Liver (tissue), 9 donors: Measurements from ENCODE around the gene ECE1. TPM values are rescaled to one million over a fixed set of nuclear protein-coding genes. Genes with fewer than 3 reads are reported as not detected.

Experiments
- DNase-seq: peaks from one replicate; pipeline ENCODE4 v3.0.0-alpha.2; 2017; ENCODE audit warnings: low spot score
- H3K27ac ChIP-seq, 2 donors: one replicate each; pipeline ENCODE4 v1.7.0; 2013; ENCODE audit warnings: inconsistent platforms in 2 of 2, low read length in 2 of 2, control low read depth in 1 of 2, low read depth in 1 of 2, mild to moderate bottlenecking in 1 of 2
- H3K27me3 ChIP-seq, 4 donors: one replicate each; pipeline versions ENCODE4 v1.6.1 to v1.7.0; 2013; ENCODE audit warnings: low read length in 3 of 4, inconsistent platforms in 1 of 4, mild to moderate bottlenecking in 1 of 4, moderate library complexity in 1 of 4; ENCODE audit not compliant: control insufficient read depth in 4 of 4, insufficient read depth in 4 of 4
- H3K36me3 ChIP-seq, 4 donors: one replicate each; pipeline versions ENCODE4 v1.6.1 to v1.7.0; 2013; ENCODE audit warnings: low read length in 3 of 4, mild to moderate bottlenecking in 3 of 4, low read depth in 1 of 4, moderate library complexity in 1 of 4; ENCODE audit not compliant: control insufficient read depth in 4 of 4, insufficient read depth in 3 of 4
- H3K4me1 ChIP-seq, 4 donors: one replicate each; pipeline versions ENCODE4 v1.6.1 to v1.7.0; 2013; ENCODE audit warnings: low read length in 3 of 4, mild to moderate bottlenecking in 3 of 4, moderate library complexity in 1 of 4; ENCODE audit not compliant: control insufficient read depth in 4 of 4, insufficient read depth in 4 of 4
- H3K4me3 ChIP-seq, 3 donors: one replicate each; pipeline versions ENCODE4 v1.6.1 to v1.7.0; 2013; ENCODE audit warnings: low read length in 3 of 3, control low read depth in 1 of 3, low read depth in 1 of 3, mild to moderate bottlenecking in 1 of 3
- H3K9ac ChIP-seq, 2 donors: one replicate each; pipeline ENCODE4 v1.7.0; 2013; ENCODE audit warnings: low read length in 2 of 2, mild to moderate bottlenecking in 2 of 2, moderate library complexity in 2 of 2, control low read depth in 1 of 2, low read depth in 1 of 2
- H3K9me3 ChIP-seq, 4 donors: one replicate each; pipeline versions ENCODE4 v1.6.1 to v1.7.0; 2013; ENCODE audit warnings: low read length in 3 of 4; ENCODE audit not compliant: control insufficient read depth in 4 of 4
- ATF3 ChIP-seq: IDR thresholded peaks from 2 replicates; pipeline ENCODE4 v1.6.1; 2016; ENCODE audit warnings: antibody characterized with exemption
- CTCF ChIP-seq: fragments of 150-350 bp; IDR thresholded peaks from 2 replicates; pipeline ENCODE4 v1.5.1; 2017; ENCODE audit warnings: improper control_type of control experiment, low read depth, low read length; ENCODE audit not compliant: missing input control
- EGR1 ChIP-seq, 2 donors: IDR thresholded peaks; 2 replicates each; pipeline ENCODE4 v1.6.1; 2016 to 2018; ENCODE audit warnings: antibody characterized with exemption in 2 of 2, low read depth in 2 of 2
- FOXA1 ChIP-seq: IDR thresholded peaks from 2 replicates; pipeline ENCODE4 v1.6.1; 2016; ENCODE audit warnings: antibody characterized with exemption
- FOXA2 ChIP-seq: IDR thresholded peaks from 2 replicates; pipeline ENCODE4 v1.6.1; 2016; ENCODE audit warnings: antibody characterized with exemption
- GABPA ChIP-seq, 2 donors: IDR thresholded peaks in 1 of 2; conservative IDR thresholded peaks in 1 of 2; 2 replicates each; pipeline ENCODE4 v1.6.1; 2016; ENCODE audit warnings: antibody characterized with exemption in 2 of 2, mild to moderate bottlenecking in 1 of 2, moderate library complexity in 1 of 2
- HNF4A ChIP-seq, 2 donors: conservative IDR thresholded peaks; 2 replicates each; pipeline ENCODE4 v1.6.1; 2016; ENCODE audit warnings: antibody characterized with exemption in 2 of 2, mild to moderate bottlenecking in 2 of 2
- HNF4G ChIP-seq: IDR thresholded peaks from 2 replicates; pipeline ENCODE4 v1.6.1; 2016; ENCODE audit warnings: antibody characterized with exemption
- JUND ChIP-seq, 2 donors: IDR thresholded peaks; 2 replicates each; pipeline ENCODE4 v1.6.1; 2016; ENCODE audit warnings: antibody characterized with exemption in 2 of 2
- MAX ChIP-seq: IDR thresholded peaks from 2 replicates; pipeline ENCODE4 v1.6.1; 2016; ENCODE audit warnings: antibody characterized with exemption
- NR2F2 ChIP-seq: IDR thresholded peaks from 2 replicates; pipeline ENCODE4 v1.6.1; 2016; ENCODE audit warnings: antibody characterized with exemption
- RAD21 ChIP-seq, 2 donors: IDR thresholded peaks; 2 replicates each; pipeline ENCODE4 v1.6.1; 2016; ENCODE audit warnings: antibody characterized with exemption in 2 of 2, mild to moderate bottlenecking in 2 of 2
- REST ChIP-seq: IDR thresholded peaks from 2 replicates; pipeline ENCODE4 v1.6.1; 2016; ENCODE audit warnings: antibody characterized with exemption, mild to moderate bottlenecking
- RXRA ChIP-seq, 2 donors: IDR thresholded peaks; 2 replicates each; pipeline ENCODE4 v1.6.1; 2017 to 2018; ENCODE audit warnings: antibody characterized with exemption in 2 of 2, mild to moderate bottlenecking in 1 of 2
- SP1 ChIP-seq: IDR thresholded peaks from 2 replicates; pipeline ENCODE4 v1.6.1; 2018; ENCODE audit warnings: antibody characterized with exemption, mild to moderate bottlenecking
- TAF1 ChIP-seq: conservative IDR thresholded peaks from 2 replicates; pipeline ENCODE4 v1.6.1; 2016; ENCODE audit warnings: antibody characterized with exemption, mild to moderate bottlenecking
- YY1 ChIP-seq: IDR thresholded peaks from 2 replicates; pipeline ENCODE4 v1.6.1; 2016; ENCODE audit warnings: antibody characterized with exemption, mild to moderate bottlenecking
- ZBTB33 ChIP-seq: IDR thresholded peaks from 2 replicates; pipeline ENCODE4 v1.6.1; 2016; ENCODE audit warnings: antibody characterized with exemption
- WGBS: extraction: QIAGEN DNeasy Blood & Tissue Kit; methylation state at CpG from one replicate; pipeline ENCODE4 v1.1.7; 2013; 5-methylcytosine and 5-hydroxymethylcytosine counted together
- polyA plus RNA-seq, 2 donors: library from polyadenylated mRNA; stranded (reverse) in 1 of 2; unstranded in 1 of 2; fragments of 200-250 nt in 1 of 2; fragments of >200 nt in 1 of 2; fragmentation: Nextera tagmentation in 1 of 2; extraction: Ambion mirVana in 1 of 2; gene quantifications; one replicate each; pipeline versions ENCODE4 v1.2.1 to v1.2.3, GENCODE V29; 2013 to 2015
- total RNA-seq, 2 donors: library from RNA; depleted of rRNA; stranded (reverse); fragments of >200 nt; gene quantifications; one replicate each; pipeline ENCODE4 v1.2.3, GENCODE V29; 2014
- donor health status: healthy.
- donor health status: healthy.
- donor health status: healthy.
- donor health status: healthy.
- donor health status: healthy.

The ECE1 gene
- total and polyA plus RNA-seq, 4 donors: 29.3 to 46.4 (median 39.6) TPM

GRCh38 chr1:21254335-21254951, 35.8 kb downstream of the ECE1 start:
- Histone ChIP-seq H3K9ac (no peak overlapping the region), H3K27ac (peak overlapping the region; percentile 13 to 70), H3K27me3 (no peaks in the 10 kb centered on the region), H3K4me1 (peaks cover 10 to 43% (median 25%) of the 10 kb centered on the region in 4 donors), H3K9me3 (no peaks in the 10 kb centered on the region), H3K36me3 (peaks cover 0 to 15% (median 3%) of the 10 kb centered on the region in 4 donors), H3K4me3 (no peak overlapping the region)
- 67% methylated on average over 8 of the region's 8 CpGs for WGBS
- no peak for DNase-seq
- no peak for TF ChIP-seq HNF4A (conservative IDR thresholded peaks at IDR 0.05)
- no peak for TF ChIP-seq FOXA1
- no peak for TF ChIP-seq FOXA2
- no peak for TF ChIP-seq MAX
- TF ChIP-seq JUND (IDR thresholded peaks at IDR 0.05): no peak
- TF ChIP-seq EGR1 (IDR thresholded peaks at IDR 0.05; ENCODE audit: low read depth in 2 of 2): no peak
- TF ChIP-seq NR2F2: no peak
- TF ChIP-seq RAD21 (IDR thresholded peaks at IDR 0.05): no peak
- no peak for TF ChIP-seq RXRA (IDR thresholded peaks at IDR 0.05)
- TF ChIP-seq GABPA (IDR thresholded peaks at IDR 0.05 in 1 of 2, conservative IDR thresholded peaks at IDR 0.05 in 1 of 2): no peak
- TF ChIP-seq YY1: no peak
- no peak for TF ChIP-seq TAF1
- TF ChIP-seq ATF3: no peak
- no peak for TF ChIP-seq SP1
- no peak for TF ChIP-seq REST
- no peak for TF ChIP-seq HNF4G
- no peak for TF ChIP-seq ZBTB33
- TF ChIP-seq CTCF: no peak
